CD14-positive monocyte (primary cell): ENCODE data around the gene HAGH. TPM values are rescaled to one million over a fixed set of nuclear protein-coding genes. Genes with fewer than 3 reads are reported as not detected.

Experiments used
- DNase-seq, 3 donors: peaks; one replicate each; pipeline ENCODE4 v3.0.0-alpha.2; 2011 to 2022
- H2AFZ ChIP-seq: 2 replicates; pipeline ENCODE4 v1.6.0; 2012; ENCODE audit warnings: mild to moderate bottlenecking, low read depth, low read length, inconsistent platforms; ENCODE audit not compliant: insufficient read depth, poor library complexity, severe bottlenecking
- H3K27ac ChIP-seq, 2 donors: 1 replicate in 1 of 2; 2 replicates in 1 of 2; pipeline ENCODE4 v1.5.1; 2012 to 2013; ENCODE audit warnings: low read length in 2 of 2, control low read depth in 1 of 2, inconsistent platforms in 1 of 2, low read depth in 1 of 2, mild to moderate bottlenecking in 1 of 2
- H3K27me3 ChIP-seq, 2 donors: one replicate each; pipeline versions ENCODE4 v1.6.0 to v1.6.1; 2011 to 2013; ENCODE audit warnings: low read length in 2 of 2; ENCODE audit not compliant: control insufficient read depth in 2 of 2, insufficient read depth in 2 of 2
- H3K36me3 ChIP-seq, 2 donors: replicated peaks in 1 of 2; 1 replicate in 1 of 2; 2 replicates in 1 of 2; pipeline versions ENCODE4 v1.5.1 to v1.6.1; 2012 to 2013; ENCODE audit warnings: low read length in 2 of 2, control low read depth in 1 of 2, inconsistent platforms in 1 of 2, mild to moderate bottlenecking in 1 of 2; ENCODE audit not compliant: insufficient read depth in 2 of 2, control insufficient read depth in 1 of 2
- H3K4me1 ChIP-seq, 2 donors: 1 replicate in 1 of 2; 2 replicates in 1 of 2; pipeline versions ENCODE4 v1.5.1 to v1.6.1; 2012 to 2013; ENCODE audit warnings: low read length in 2 of 2, control low read depth in 1 of 2, inconsistent platforms in 1 of 2, mild to moderate bottlenecking in 1 of 2, moderate library complexity in 1 of 2; ENCODE audit not compliant: insufficient read depth in 2 of 2, control insufficient read depth in 1 of 2
- H3K4me2 ChIP-seq: replicated peaks from 2 replicates; pipeline ENCODE3; 2012; ENCODE audit warnings: low read length, moderate library complexity, mild to moderate bottlenecking; ENCODE audit not compliant: poor library complexity, severe bottlenecking; ENCODE audit errors: extremely low read depth
- H3K4me3 ChIP-seq, 3 experiments: fragments of 200-600 bp in 1 of 3; sonication (generic) in 1 of 3; replicated peaks in 1 of 3; 1 replicate in 2 of 3; 2 replicates in 1 of 3; pipeline ENCODE4 v1.5.1; 2011 to 2013; ENCODE audit warnings: low read length in 3 of 3, mild to moderate bottlenecking in 3 of 3, control low read depth in 2 of 3, low read depth in 2 of 3, inconsistent platforms in 1 of 3, moderate library complexity in 1 of 3
- H3K79me2 ChIP-seq: 2 replicates; pipeline ENCODE4 v1.6.0; 2012; ENCODE audit warnings: mild to moderate bottlenecking, control low read depth, inconsistent platforms, low read length, moderate library complexity; ENCODE audit not compliant: insufficient read depth
- H3K9ac ChIP-seq: 2 replicates; pipeline ENCODE4 v1.6.0; 2017; ENCODE audit warnings: low read length, mild to moderate bottlenecking; ENCODE audit not compliant: insufficient read depth, poor library complexity, severe bottlenecking
- H3K9me3 ChIP-seq, 2 donors: replicated peaks in 1 of 2; 1 replicate in 1 of 2; 2 replicates in 1 of 2; pipeline versions ENCODE4 v1.5.1 to v1.6.1; 2012 to 2013; ENCODE audit warnings: low read length in 2 of 2, control low read depth in 1 of 2; ENCODE audit not compliant: control insufficient read depth in 1 of 2, insufficient read depth in 1 of 2
- H4K20me1 ChIP-seq: 2 replicates; pipeline ENCODE4 v1.6.0; 2012; ENCODE audit warnings: mild to moderate bottlenecking, low read length, control low read depth, moderate library complexity; ENCODE audit not compliant: insufficient read depth
- H3K27ac Mint-ChIP-seq, 7 donors: one replicate each; pipeline ENCODE4 v1.8.0; 2020; ENCODE audit warnings: mild to moderate bottlenecking in 7 of 7, mixed read lengths in 7 of 7, moderate library complexity in 6 of 7, inconsistent platforms in 2 of 7
- H3K27me3 Mint-ChIP-seq, 3 donors: one replicate each; pipeline ENCODE4 v1.8.0; 2021 to 2022; ENCODE audit warnings: low read depth in 3 of 3, mild to moderate bottlenecking in 3 of 3, mixed read lengths in 3 of 3, moderate library complexity in 3 of 3, inconsistent platforms in 1 of 3
- H3K36me3 Mint-ChIP-seq, 2 donors: one replicate each; pipeline ENCODE4 v1.8.0; 2020; ENCODE audit warnings: mixed read lengths in 2 of 2, inconsistent platforms in 1 of 2, mild to moderate bottlenecking in 1 of 2
- H3K4me1 Mint-ChIP-seq: one replicate; pipeline ENCODE4 v1.8.0; 2020; ENCODE audit warnings: mild to moderate bottlenecking, mixed read lengths
- H3K4me3 Mint-ChIP-seq, 2 donors: one replicate each; pipeline ENCODE4 v1.8.0; 2020; ENCODE audit warnings: mild to moderate bottlenecking in 2 of 2, mixed read lengths in 2 of 2, moderate library complexity in 1 of 2
- H3K9me3 Mint-ChIP-seq, 7 donors: one replicate each; pipeline ENCODE4 v1.8.0; 2020 to 2022; ENCODE audit warnings: mixed read lengths in 7 of 7, mild to moderate bottlenecking in 6 of 7, moderate library complexity in 6 of 7, inconsistent platforms in 2 of 7
- CTCF ChIP-seq: fragments of 200-600 bp; IDR thresholded peaks from one replicate; pipeline ENCODE4 v1.8.0; 2022; ENCODE audit warnings: antibody characterized with exemption, mild to moderate bottlenecking
- WGBS: methylation state at CpG from one replicate; pipeline ENCODE4 v1.1.5; 2013; ENCODE audit warnings: missing lambda C conversion rate; ENCODE audit not compliant: insufficient coverage; 5-methylcytosine and 5-hydroxymethylcytosine counted together
- intact Hi-C, 2 donors: fragments of 100-400 bp; cut with micrococcal nuclease; formaldehyde crosslinking; loops; one replicate each; pipeline versions ENCODE4 v1.15.0 to v1.15.1; 2023
- polyA plus RNA-seq, 3 donors: library from polyadenylated mRNA; depleted of rRNA in 1 of 3; unstranded in 2 of 3; stranded (reverse) in 1 of 3; fragments of 300-500 nt in 2 of 3; fragments of >200 nt in 1 of 3; fragmentation: Illumina TruSeq in 2 of 3; gene quantifications; 1 replicate in 2 of 3; 2 replicates in 1 of 3; pipeline ENCODE4 v1.2.3, GENCODE V29; 2012 to 2021

Gene HAGH
- polyA plus RNA-seq, 3 donors, result 42.6 to 82.1 (median 47.7) TPM

- Histone ChIP-seq H3K36me3 (peaks cover 77 to 80% of the 10 kb centered on the region in 2 donors), H3K4me2 (no peak overlapping the region), H3K4me3 (no peak overlapping the region), H3K9ac (no peak overlapping the region), H3K27me3 (no peaks in the 10 kb centered on the region), H3K9me3 (no peaks in the 10 kb centered on the region), H3K4me1 (peaks cover 10 to 12% of the 10 kb centered on the region in 2 donors), H4K20me1 (peaks cover 40% of the 10 kb centered on the region), H3K27ac (no peak overlapping the region), H2AFZ (no peak overlapping the region), H3K79me2 (peaks cover 2% of the 10 kb centered on the region)
- no peak for TF ChIP-seq CTCF
- Mint-ChIP-seq H3K4me3 (no peak overlapping the region), H3K27me3 (peaks cover 0 to 1% (median 0%) of the 10 kb centered on the region in 3 donors), H3K36me3 (peaks cover 42 to 70% of the 10 kb centered on the region in 2 donors), H3K4me1 (peaks cover 9% of the 10 kb centered on the region), H3K9me3 (peaks cover 0 to 2% (median 0%) of the 10 kb centered on the region in 7 donors), H3K27ac (peak overlapping the region in 1 of 7 donors; percentile 69)
- no peak for DNase-seq
- WGBS, result 95% methylated on average over 21 of the region's 22 CpGs
- intact Hi-C loops, result no loop called here
Observed at GRCh38 chr16:1765826-1766225, 60.8 kb downstream of the HAGH start.

DNA sequence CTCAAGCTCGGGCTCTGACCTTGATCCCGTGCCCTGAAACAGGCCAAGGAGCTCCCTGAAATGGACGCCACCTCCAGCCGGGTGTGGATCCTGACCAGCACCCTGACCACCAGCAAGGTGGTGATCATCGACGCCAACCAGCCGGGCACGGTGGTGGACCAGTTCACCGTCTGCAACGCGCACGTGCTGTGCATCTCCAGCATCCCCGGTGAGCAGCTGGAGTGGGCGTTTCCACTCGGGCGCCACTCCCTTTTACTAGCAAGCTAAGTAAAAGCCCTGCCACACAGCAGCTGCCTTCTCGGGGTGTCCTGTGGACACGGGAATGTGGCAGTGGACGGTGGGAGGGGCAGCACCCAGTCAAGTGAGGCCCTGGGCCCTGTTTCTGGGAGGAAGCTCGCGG is 61.7 kb downstream of the HAGH start:
- peaks cover 0 to 2% (median 2%) of the 10 kb centered on the region in 3 donors for H3K27me3 Mint-ChIP-seq
- H3K4me1 Mint-ChIP-seq, result peaks cover 3% of the 10 kb centered on the region
- 92% methylated on average over 16 of the region's 21 CpGs for WGBS
- Histone ChIP-seq H3K27me3 (no peaks in the 10 kb centered on the region), H3K4me1 (peaks cover 1 to 4% of the 10 kb centered on the region in 2 donors), H4K20me1 (peaks cover 31% of the 10 kb centered on the region), H3K27ac (no peak overlapping the region), H3K79me2 (no peaks in the 10 kb centered on the region), H3K36me3 (peaks cover 86 to 89% of the 10 kb centered on the region in 2 donors), H3K4me3 (no peak overlapping the region), H3K9ac (no peak overlapping the region), H3K9me3 (no peaks in the 10 kb centered on the region), H3K4me2 (no peak overlapping the region), H2AFZ (no peak overlapping the region)
- H3K9me3 Mint-ChIP-seq, result peaks cover 0 to 2% (median 0%) of the 10 kb centered on the region in 7 donors
- TF ChIP-seq CTCF, result no peak
- peak overlapping the region in 1 of 7 donors; percentile 30 for H3K27ac Mint-ChIP-seq
- intact Hi-C loops, result no loop called here
- no peak for DNase-seq
- H3K36me3 Mint-ChIP-seq, result peaks cover 49 to 78% of the 10 kb centered on the region in 2 donors
- no peak overlapping the region for H3K4me3 Mint-ChIP-seq
